ENCODE results near the gene USP54. TPM values are rescaled to one million over a fixed set of nuclear protein-coding genes. Genes with fewer than 3 reads are reported as not detected.

USP54 gene
- total RNA-seq, 3 donors from 2014 or later, result 18.2 to 106 (median 57.0) TPM

GRCh38 chr10:73534857-73535256, 56.3 kb downstream of the USP54 start:
- H3K36me3 ChIP-seq, result no peaks in the 10 kb centered on the region
- TF ChIP-seq POLR2AphosphoS5 (IDR thresholded peaks at IDR 0.05), result no peak
- no peak for DNase-seq (ENCODE audit: low spot score in 2 of 2)
- no peaks in the 10 kb centered on the region for H3K4me1 ChIP-seq
- intact Hi-C loops (cut with DNase I; ENCODE audit: low total_unique reads), result no loop called here
- no peak overlapping the region for H3K4me3 ChIP-seq
- no peak overlapping the region for H3K27ac ChIP-seq
- H3K27me3 ChIP-seq, result no peaks in the 10 kb centered on the region
- no peaks in the 10 kb centered on the region for H3K9me3 ChIP-seq

- intact Hi-C loops (cut with DNase I; ENCODE audit: low total_unique reads), result loop anchor here (2.0 kb wide), 1 partner anchor 116 kb away; no protein-coding TSS in a partner anchor
- Histone ChIP-seq H3K4me1 (no peaks in the 10 kb centered on the region), H3K27me3 (no peaks in the 10 kb centered on the region), H3K9me3 (no peaks in the 10 kb centered on the region), H3K27ac (no peak overlapping the region), H3K4me3 (no peak overlapping the region), H3K36me3 (no peaks in the 10 kb centered on the region)
- DNase-seq (ENCODE audit: low spot score in 2 of 2), result peak in 1 of 2 donors; percentile 30
- TF ChIP-seq CTCF (IDR thresholded peaks at IDR 0.05) (peak; percentile 69 to 89 (median 84)), POLR2A (IDR thresholded peaks at IDR 0.05) (no peak), POLR2AphosphoS5 (IDR thresholded peaks at IDR 0.05) (peak in 1 of 3 donors; percentile 38)
Observed at GRCh38 chr10:73529089-73529832, 61.9 kb downstream of the USP54 start.

GRCh38 chr10:73522263-73522662, 68.9 kb downstream of the USP54 start:
- H3K9me3 ChIP-seq, result no peaks in the 10 kb centered on the region
- no peak overlapping the region for H3K4me3 ChIP-seq
- H3K4me1 ChIP-seq, result no peaks in the 10 kb centered on the region
- no peaks in the 10 kb centered on the region for H3K27me3 ChIP-seq
- no peak for TF ChIP-seq CTCF (IDR thresholded peaks at IDR 0.05)
- no peak for TF ChIP-seq POLR2AphosphoS5 (IDR thresholded peaks at IDR 0.05)
- TF ChIP-seq POLR2A (IDR thresholded peaks at IDR 0.05), result no peak
- no peak for DNase-seq (ENCODE audit: low spot score in 2 of 2)
- H3K36me3 ChIP-seq, result peaks cover 7% of the 10 kb centered on the region
- no peak overlapping the region for H3K27ac ChIP-seq
- intact Hi-C loops (cut with DNase I; ENCODE audit: low total_unique reads), result no loop called here

- H3K9me3 ChIP-seq, result no peaks in the 10 kb centered on the region
- H3K4me1 ChIP-seq, result no peaks in the 10 kb centered on the region
- H3K36me3 ChIP-seq, result peaks cover 7% of the 10 kb centered on the region
- no peak overlapping the region for H3K27ac ChIP-seq
- no peak for DNase-seq (ENCODE audit: low spot score in 2 of 2)
- H3K4me3 ChIP-seq, result no peak overlapping the region
- TF ChIP-seq POLR2AphosphoS5 (IDR thresholded peaks at IDR 0.05), result no peak
- TF ChIP-seq POLR2A (IDR thresholded peaks at IDR 0.05), result no peak
- no peak for TF ChIP-seq CTCF (IDR thresholded peaks at IDR 0.05)
- H3K27me3 ChIP-seq, result no peaks in the 10 kb centered on the region
- intact Hi-C loops (cut with DNase I; ENCODE audit: low total_unique reads), result no loop called here
Observed at GRCh38 chr10:73519336-73519735, 71.8 kb downstream of the USP54 start.

GRCh38 chr10:73517166-73517888, 73.8 kb downstream of the USP54 start:
- no peak overlapping the region for H3K27ac ChIP-seq
- peaks cover 7% of the 10 kb centered on the region for H3K36me3 ChIP-seq
- TF ChIP-seq POLR2A (IDR thresholded peaks at IDR 0.05), result no peak
- TF ChIP-seq POLR2AphosphoS5 (IDR thresholded peaks at IDR 0.05), result no peak
- no peak for TF ChIP-seq CTCF (IDR thresholded peaks at IDR 0.05)
- H3K27me3 ChIP-seq, result no peaks in the 10 kb centered on the region
- intact Hi-C loops (cut with DNase I; ENCODE audit: low total_unique reads), result no loop called here
- H3K4me1 ChIP-seq, result no peaks in the 10 kb centered on the region
- H3K4me3 ChIP-seq, result no peak overlapping the region
- DNase-seq (ENCODE audit: low spot score in 2 of 2), result no peak
- no peaks in the 10 kb centered on the region for H3K9me3 ChIP-seq

All from breast epithelium (tissue), 4 donors.